ENCODE measurements around the gene UNC5A.

- TF ChIP-seq CTCF (IDR thresholded peaks at IDR 0.05) = no peak
- no peak for TF ChIP-seq POLR2AphosphoS5 (IDR thresholded peaks at IDR 0.05; ENCODE audit: low read depth, low read length)
- no peak for TF ChIP-seq SIN3A (IDR thresholded peaks at IDR 0.05; ENCODE audit: borderline replicate concordance, insufficient read depth, low read depth, low read length)
- no peak for TF ChIP-seq REST (IDR thresholded peaks at IDR 0.05; ENCODE audit: insufficient read depth in 1 of 2, low read depth in 2 of 2, low read length in 1 of 2)
- TF ChIP-seq TCF7L2 (IDR thresholded peaks at IDR 0.05; ENCODE audit: low read depth, low read length) = no peak
These were observed 47.5 kb downstream of the UNC5A start for GRCh38 chr5:176857894-176858273.
